Endothelial cell of umbilical vein (primary cell): ENCODE data around the gene BZW2. TPM values are rescaled to one million over a fixed set of nuclear protein-coding genes. Genes with fewer than 3 reads are reported as not detected.

ENCODE experiments used
- BruUV-seq: library from RNA; stranded (reverse); fragments of 400-500 nt; replicated peaks from 2 replicates; lab custom pipeline; 2021; lab: Mats Ljungman, UMichigan
- CTCF ChIA-PET: fragments of 300-600, 350-600 bp; sonication (Branson Sonifier 250); formaldehyde crosslinking; loops from one replicate; lab custom pipeline; 2021; ENCODE audit warnings: antibody characterized with exemption, inconsistent platforms; lab: Charles Lee
- POLR2A ChIA-PET: fragments of 300-600, 350-600 bp; sonication (Branson Sonifier 250); formaldehyde crosslinking; loops from one replicate; lab custom pipeline; 2021; ENCODE audit warnings: antibody characterized with exemption, inconsistent platforms; lab: Charles Lee
- DNase-seq: peaks from one replicate; pipeline ENCODE4 v3.0.0-alpha.2; 2011; ENCODE audit warnings: low read depth, low spot score
- FAIRE-seq: peaks from 2 replicates; lab custom pipeline; 2011; peaks lifted over from hg19 to GRCh38; lab: Jason Lieb, UNC
- H2AFZ ChIP-seq: 2 replicates; pipeline ENCODE4 v1.6.0; 2012; ENCODE audit warnings: low read depth, low read length, control low read depth, inconsistent platforms
- H3K27ac ChIP-seq: 2 replicates; pipeline ENCODE4 v1.5.1; 2011; ENCODE audit warnings: low read depth, mild to moderate bottlenecking, control low read depth, low read length, moderate library complexity; ENCODE audit not compliant: insufficient read depth
- H3K27me3 ChIP-seq, 2 experiments: 2 replicates each; pipeline versions ENCODE4 v1.6.0 to v1.6.1; 2011; ENCODE audit warnings: low read length in 2 of 2, mixed read lengths in 1 of 2; ENCODE audit not compliant: control insufficient read depth in 2 of 2, insufficient read depth in 2 of 2
- H3K36me3 ChIP-seq, 2 experiments: 2 replicates in 1 of 2; 3 replicates in 1 of 2; pipeline ENCODE4 v1.5.1; 2011; ENCODE audit warnings: low read length in 2 of 2, mild to moderate bottlenecking in 1 of 2, moderate library complexity in 1 of 2; ENCODE audit not compliant: control insufficient read depth in 2 of 2, insufficient read depth in 2 of 2; ENCODE audit errors: extremely low read depth in 1 of 2
- H3K4me1 ChIP-seq: 3 replicates; pipeline ENCODE4 v1.5.1; 2011; ENCODE audit warnings: mild to moderate bottlenecking, low read length; ENCODE audit not compliant: control insufficient read depth, insufficient read depth; ENCODE audit errors: extremely low read depth
- H3K4me2 ChIP-seq: 2 replicates; pipeline ENCODE4 v1.6.1; 2011; ENCODE audit warnings: low read length, control low read depth, mixed read lengths; ENCODE audit not compliant: insufficient read depth
- H3K4me3 ChIP-seq, 3 experiments: fragments of 200-600 bp in 1 of 3; sonication (generic), shearing (Covaris generic) in 1 of 3; replicated peaks in 1 of 3; 2 replicates each; pipeline ENCODE4 v1.5.1; 2011 to 2016; ENCODE audit warnings: control low read depth in 3 of 3, low read length in 3 of 3, mild to moderate bottlenecking in 2 of 3, inconsistent platforms in 1 of 3, low read depth in 1 of 3, moderate library complexity in 1 of 3; ENCODE audit not compliant: insufficient read depth in 1 of 3
- H3K79me2 ChIP-seq: 2 replicates; pipeline ENCODE4 v1.6.0; 2012; ENCODE audit warnings: low read length, inconsistent platforms; ENCODE audit not compliant: control insufficient read depth, insufficient read depth
- H3K9ac ChIP-seq: replicated peaks from 2 replicates; pipeline ENCODE3; 2011; ENCODE audit warnings: low read length, control low read depth; ENCODE audit not compliant: insufficient read depth; ENCODE audit errors: extremely low read depth
- H3K9me1 ChIP-seq: replicated peaks from 3 replicates; pipeline ENCODE4 v1.6.0; 2011; ENCODE audit warnings: mild to moderate bottlenecking, low read length; ENCODE audit not compliant: control insufficient read depth, insufficient read depth; ENCODE audit errors: extremely low read depth
- H3K9me3 ChIP-seq: replicated peaks from 2 replicates; pipeline ENCODE4 v1.5.1; 2012; ENCODE audit warnings: low read length, inconsistent platforms; ENCODE audit not compliant: control insufficient read depth, insufficient read depth
- H4K20me1 ChIP-seq: replicated peaks from 2 replicates; pipeline ENCODE3; 2011; ENCODE audit warnings: mild to moderate bottlenecking, low read length; ENCODE audit not compliant: control insufficient read depth, insufficient read depth; ENCODE audit errors: extremely low read depth
- CTCF ChIP-seq, 2 donors: IDR thresholded peaks; 1 replicate in 1 of 2; 2 replicates in 1 of 2; pipeline ENCODE4 v1.5.1; 2011; ENCODE audit warnings: low read length in 2 of 2, mild to moderate bottlenecking in 2 of 2, moderate library complexity in 2 of 2, control low read depth in 1 of 2, inconsistent platforms in 1 of 2, low read depth in 1 of 2; ENCODE audit not compliant: insufficient read depth in 1 of 2; ENCODE audit errors: extremely low read depth in 1 of 2
- EZH2 ChIP-seq: IDR thresholded peaks from 2 replicates; pipeline ENCODE4 v1.6.1; 2012; ENCODE audit warnings: borderline replicate concordance, low read depth, mild to moderate bottlenecking, moderate library complexity, low read length, inconsistent platforms; ENCODE audit not compliant: severe bottlenecking
- FOS ChIP-seq: IDR thresholded peaks from 2 replicates; pipeline ENCODE4 v1.6.1; 2011; ENCODE audit warnings: mild to moderate bottlenecking, low read length, moderate library complexity, borderline replicate concordance; ENCODE audit not compliant: insufficient read depth
- GATA2 ChIP-seq: IDR thresholded peaks from 2 replicates; pipeline ENCODE4 v1.7.0; 2011; ENCODE audit warnings: low read depth, mild to moderate bottlenecking, moderate library complexity, mixed read lengths, low read length; ENCODE audit not compliant: insufficient read length, insufficient read depth
- JUN ChIP-seq: IDR thresholded peaks from 2 replicates; pipeline ENCODE4 v1.6.1; 2011; ENCODE audit warnings: borderline replicate concordance, low read depth; ENCODE audit not compliant: insufficient read length, insufficient read depth
- MAX ChIP-seq: IDR thresholded peaks from 2 replicates; pipeline ENCODE4 v1.6.1; 2011; ENCODE audit not compliant: insufficient read depth, insufficient read length
- MYC ChIP-seq: IDR thresholded peaks from one replicate; pipeline ENCODE4 v1.6.1; 2011; ENCODE audit warnings: mild to moderate bottlenecking, low read depth, low read length
- POLR2A ChIP-seq: IDR thresholded peaks from 2 replicates; pipeline ENCODE4 v1.6.1; 2012; ENCODE audit warnings: low read depth, mild to moderate bottlenecking, control low read depth, low read length
- POLR2AphosphoS5 ChIP-seq: IDR thresholded peaks from 2 replicates; pipeline ENCODE4 v1.6.1; 2012; ENCODE audit warnings: low read depth, mild to moderate bottlenecking, control low read depth, low read length, moderate library complexity; ENCODE audit not compliant: insufficient read depth
- dilution Hi-C: fragments of 300-500 bp; cut with MboI; formaldehyde crosslinking; loops from one replicate; pipeline ENCODE4 v1.15.0; 2019; ENCODE audit warnings: low sequenced_read_pairs; ENCODE audit not compliant: extremely low pct_ligation_motif_present
- intact Hi-C: fragments of 100-400 bp; cut with micrococcal nuclease; formaldehyde crosslinking; loops from one replicate; pipeline ENCODE4 v1.10.0; 2022
- polyA plus RNA-seq, 4 experiments: library from polyadenylated mRNA; depleted of rRNA in 3 of 4; stranded (reverse) in 3 of 4; unstranded in 1 of 4; fragments of >200 nt; gene quantifications; 2 replicates each; pipeline versions ENCODE4 v1.2.1 to v1.2.3, GENCODE V29; 2011 to 2012; ENCODE audit warnings: missing spikeins in 1 of 4
- total RNA-seq: library from RNA; stranded (reverse); gene quantifications from 2 replicates; pipeline ENCODE4 v1.2.3, GENCODE V29; 2021

BZW2 gene
- total and polyA plus RNA-seq, 2 donors (not counting 3 experiments of a cell fraction or from before 2014, with no cell fraction given): 39.7 to 106 TPM

GRCh38 chr7:16747102-16747501 is 101.1 kb downstream of the BZW2 start:
- H4K20me1 ChIP-seq: no peaks in the 10 kb centered on the region
- DNase-seq: no peak
- H3K4me2 ChIP-seq: no peak overlapping the region
- no TSS peak for BruUV-seq
- TF ChIP-seq JUN: no peak
- no peak for TF ChIP-seq CTCF (IDR thresholded peaks at IDR 0.05; ENCODE audit: extremely low read depth in 1 of 2, insufficient read depth in 1 of 2, low read depth in 1 of 2, low read length in 2 of 2)
- no peak for TF ChIP-seq POLR2A
- peaks cover 18% of the 10 kb centered on the region for H3K4me1 ChIP-seq
- H3K9me3 ChIP-seq: no peaks in the 10 kb centered on the region
- H3K27me3 ChIP-seq: no peaks in the 10 kb centered on the region
- H3K9ac ChIP-seq: no peak overlapping the region
- no peaks in the 10 kb centered on the region for H3K79me2 ChIP-seq
- intact Hi-C loops (no loop called here), dilution Hi-C loops (no loop called here)
- H3K9me1 ChIP-seq: no peaks in the 10 kb centered on the region
- H2AFZ ChIP-seq: no peak overlapping the region
- H3K36me3 ChIP-seq: no peaks in the 10 kb centered on the region
- ChIA-PET CTCF (no interaction called here), POLR2A (no interaction called here)
- no peak for FAIRE-seq
- no peak overlapping the region for H3K27ac ChIP-seq
- H3K4me3 ChIP-seq: no peak overlapping the region

- peak; percentile 70 for FAIRE-seq
- H3K27ac ChIP-seq: peak within 1 kb of the TSS; percentile 42
- intact Hi-C loops: loop anchor here (1.0 to 5.0 kb wide), 2 partner anchors 10 to 106 kb away; partner anchors contain the start of genes ANKMY2 and BZW2
These were observed 107.3 kb downstream of the BZW2 start, which contains the start of gene TSPAN13 for GRCh38 chr7:16753102-16753931. Gene TSPAN13, plus strand, starts transcription at chr7:16753755. Its CDS starts 213 bp downstream, at chr7:16753968.

More at GRCh38 chr7:16753102-16753931, 107.3 kb downstream of the BZW2 start, which contains the start of gene TSPAN13:
- Histone ChIP-seq H3K4me1 (peaks cover 12% of the 10 kb centered on the region), H3K36me3 (no peaks in the 10 kb centered on the region), H3K9ac (peak within 1 kb of the TSS; percentile 71), H3K4me2 (peak within 1 kb of the TSS; percentile 97), H3K9me1 (peaks cover 2% of the 10 kb centered on the region), H4K20me1 (no peaks in the 10 kb centered on the region), H3K4me3 (peak within 1 kb of the TSS; percentile 64 to 94 (median 81)), H2AFZ (peak within 1 kb of the TSS; percentile 96), H3K79me2 (no peaks in the 10 kb centered on the region), H3K27me3 (no peaks in the 10 kb centered on the region), H3K9me3 (no peaks in the 10 kb centered on the region)
- no TSS peak for BruUV-seq
- dilution Hi-C loops: no loop called here
- ChIA-PET CTCF (no interaction called here), POLR2A (no interaction called here)
- DNase-seq: peak; percentile 79
- no peak for TF ChIP-seq JUN
- TF ChIP-seq FOS: no peak
- TF ChIP-seq POLR2AphosphoS5: no peak
- no peak for TF ChIP-seq GATA2
- TF ChIP-seq MAX: no peak
- no peak for TF ChIP-seq CTCF (IDR thresholded peaks at IDR 0.05; ENCODE audit: extremely low read depth in 1 of 2, insufficient read depth in 1 of 2, low read depth in 1 of 2, low read length in 2 of 2)
- TF ChIP-seq POLR2A: no peak
- no peak for TF ChIP-seq EZH2
- TF ChIP-seq MYC: no peak
